IPS DF 4.7 (cell line): ENCODE results near the gene GALNT15.

Source experiments
- DNase-seq: peaks from one replicate; pipeline ENCODE4 v3.0.0-alpha.2; 2013; ENCODE audit warnings: low spot score; ENCODE audit errors: extremely low read depth

Gene GALNT15

GRCh38 chr3:16168211-16168610, 6.3 kb upstream of the GALNT15 start:
- no peak for DNase-seq

- DNase-seq = no peak
Observed at GRCh38 chr3:16171009-16171408, 3.5 kb upstream of the GALNT15 start.

GRCh38 chr3:16171825-16172224, 2.7 kb upstream of the GALNT15 start:
- DNase-seq = no peak

GRCh38 chr3:16173283-16174025, 1.0 kb upstream of the GALNT15 start:
- DNase-seq = no peak

- DNase-seq = no peak
Observed at GRCh38 chr3:16174026-16174355, 489 bp upstream of the GALNT15 start.

GRCh38 chr3:16174976-16175901, 759 bp downstream of the GALNT15 start:
- no peak for DNase-seq

- no peak for DNase-seq
Observed at GRCh38 chr3:16176391-16177030, 2.0 kb downstream of the GALNT15 start.

GRCh38 chr3:16177382-16177781, 2.9 kb downstream of the GALNT15 start:
- no peak for DNase-seq

- peak; percentile 44 for DNase-seq
Observed at GRCh38 chr3:16177962-16178627, 3.6 kb downstream of the GALNT15 start.

GRCh38 chr3:16178628-16178988, 4.1 kb downstream of the GALNT15 start:
- DNase-seq = no peak

- no peak for DNase-seq
Observed at GRCh38 chr3:16179261-16179660, 4.8 kb downstream of the GALNT15 start.

GRCh38 chr3:16179771-16180736, 5.6 kb downstream of the GALNT15 start:
- no peak for DNase-seq

GRCh38 chr3:16180737-16181134, 6.3 kb downstream of the GALNT15 start:
- DNase-seq = no peak

GRCh38 chr3:16181361-16181760, 6.9 kb downstream of the GALNT15 start:
- DNase-seq = no peak

GRCh38 chr3:16182183-16182582, 7.7 kb downstream of the GALNT15 start:
- no peak for DNase-seq

GRCh38 chr3:16182612-16183011, 8.1 kb downstream of the GALNT15 start:
- DNase-seq = no peak

GRCh38 chr3:16183082-16183481, 8.6 kb downstream of the GALNT15 start:
- DNase-seq = no peak

GRCh38 chr3:16183601-16184270, 9.3 kb downstream of the GALNT15 start:
- DNase-seq = no peak

- no peak for DNase-seq
Observed at GRCh38 chr3:16186086-16186485, 11.6 kb downstream of the GALNT15 start.

GRCh38 chr3:16186565-16186964, 12.1 kb downstream of the GALNT15 start:
- DNase-seq = no peak
